ENCODE results near the gene TRIM41.
A peak's percentile ranks its signal among the peaks of the same experiment; 100 is the strongest.

Gene TRIM41

GRCh38 chr5:181231432-181231831 is 8.4 kb downstream of the TRIM41 start:
- DNase-seq (ENCODE audit: low read depth in 2 of 2) = no peak

DNA sequence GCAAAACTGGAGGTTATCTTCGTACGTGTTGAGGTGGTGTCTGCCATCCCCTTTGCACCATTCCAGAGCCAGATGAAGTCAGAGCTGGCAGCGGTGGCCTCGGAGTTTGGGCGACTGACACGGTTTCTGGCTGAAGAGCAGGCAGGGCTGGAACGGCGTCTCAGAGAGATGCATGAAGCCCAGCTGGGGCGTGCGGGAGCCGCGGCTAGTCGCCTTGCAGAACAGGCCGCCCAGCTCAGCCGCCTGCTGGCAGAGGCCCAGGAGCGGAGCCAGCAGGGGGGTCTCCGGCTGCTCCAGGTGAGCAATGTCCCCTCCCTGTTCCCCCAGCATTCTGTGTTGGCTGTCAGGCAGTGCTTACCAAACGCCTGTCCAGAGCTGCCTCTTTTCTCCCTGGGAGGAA is 9.5 kb downstream of the TRIM41 start:
- no peak for DNase-seq (ENCODE audit: low read depth in 2 of 2)

GRCh38 chr5:181233088-181233800 is 10.2 kb downstream of the TRIM41 start:
- no peak for DNase-seq (ENCODE audit: low read depth in 2 of 2)

DNA sequence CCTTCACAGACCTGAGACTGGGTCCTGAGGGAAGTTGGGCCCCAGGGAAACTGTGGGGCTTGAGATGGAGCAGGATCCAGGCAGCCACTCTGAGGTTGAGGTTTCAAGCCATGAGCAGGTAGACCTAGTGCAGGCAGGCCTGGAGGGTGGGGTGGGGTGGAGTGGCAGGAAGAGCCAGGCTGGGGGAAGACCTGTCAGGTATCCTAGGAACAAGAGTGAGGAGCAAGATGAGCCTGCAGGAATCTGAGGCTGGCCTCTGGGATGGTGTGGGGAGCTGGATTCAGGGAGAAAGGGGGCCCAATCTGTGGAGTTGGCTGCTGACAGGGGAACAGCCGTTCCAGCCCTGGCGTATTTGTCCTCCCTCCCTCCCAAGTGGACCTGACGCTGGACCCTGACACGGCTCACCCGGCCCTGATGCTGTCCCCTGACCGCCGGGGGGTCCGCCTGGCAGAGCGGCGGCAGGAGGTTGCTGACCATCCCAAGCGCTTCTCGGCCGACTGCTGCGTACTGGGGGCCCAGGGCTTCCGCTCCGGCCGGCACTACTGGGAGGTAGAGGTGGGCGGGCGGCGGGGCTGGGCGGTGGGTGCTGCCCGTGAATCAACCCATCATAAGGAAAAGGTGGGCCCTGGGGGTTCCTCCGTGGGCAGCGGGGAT is 10.8 kb downstream of the TRIM41 start:
- no peak for DNase-seq (ENCODE audit: low read depth in 2 of 2)

DNA sequence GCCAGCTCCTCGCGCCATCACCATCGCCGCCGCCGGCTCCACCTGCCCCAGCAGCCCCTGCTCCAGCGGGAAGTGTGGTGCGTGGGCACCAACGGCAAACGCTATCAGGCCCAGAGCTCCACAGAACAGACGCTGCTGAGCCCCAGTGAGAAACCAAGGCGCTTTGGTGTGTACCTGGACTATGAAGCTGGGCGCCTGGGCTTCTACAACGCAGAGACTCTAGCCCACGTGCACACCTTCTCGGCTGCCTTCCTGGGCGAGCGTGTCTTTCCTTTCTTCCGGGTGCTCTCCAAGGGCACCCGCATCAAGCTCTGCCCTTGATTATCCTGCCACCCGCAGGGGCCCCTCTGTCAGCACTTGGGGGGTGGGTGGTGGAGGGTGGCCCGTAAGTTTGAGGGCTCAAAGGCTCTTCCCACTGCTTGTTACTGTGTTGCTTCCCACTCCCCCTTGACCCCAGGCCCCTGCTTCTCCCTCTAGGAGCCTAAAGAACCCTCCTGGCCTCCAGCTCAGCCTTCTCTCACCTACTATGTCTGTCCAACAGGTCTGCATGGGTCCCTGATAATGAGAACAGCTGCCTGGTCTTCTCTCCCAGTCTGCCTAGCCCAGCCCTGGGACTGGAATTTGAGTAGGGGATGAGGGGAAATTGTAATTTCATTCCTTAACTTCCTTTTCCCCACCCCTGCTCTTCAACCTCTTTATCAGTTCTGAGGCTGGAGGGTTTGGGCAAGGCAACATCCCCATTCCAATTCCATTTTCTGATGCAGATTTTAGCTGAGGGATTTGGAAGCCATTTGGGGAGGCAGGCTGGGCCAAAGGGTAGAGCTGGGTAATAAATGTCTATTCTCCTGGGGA is 11.6 kb downstream of the TRIM41 start:
- DNase-seq (ENCODE audit: low read depth in 2 of 2) = no peak

DNA sequence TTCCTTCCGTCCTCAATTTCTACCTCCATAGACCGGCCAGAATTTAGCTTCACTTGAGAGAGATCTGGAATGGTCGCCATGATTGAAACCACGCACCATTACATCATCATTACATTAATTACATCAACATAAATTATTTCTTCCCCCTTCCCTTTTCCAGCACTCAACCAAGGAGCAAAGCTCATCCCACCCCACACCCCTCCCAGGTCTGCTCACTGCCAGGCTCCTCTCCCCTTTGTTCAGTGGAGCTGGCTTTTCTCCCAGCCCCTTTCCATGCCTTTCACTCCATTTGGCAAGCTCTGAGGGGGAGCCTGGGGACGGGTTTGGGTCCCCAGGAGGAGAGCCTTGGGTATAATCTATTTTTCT is 12.2 kb downstream of the TRIM41 start:
- DNase-seq (ENCODE audit: low read depth in 2 of 2) = no peak

DNA sequence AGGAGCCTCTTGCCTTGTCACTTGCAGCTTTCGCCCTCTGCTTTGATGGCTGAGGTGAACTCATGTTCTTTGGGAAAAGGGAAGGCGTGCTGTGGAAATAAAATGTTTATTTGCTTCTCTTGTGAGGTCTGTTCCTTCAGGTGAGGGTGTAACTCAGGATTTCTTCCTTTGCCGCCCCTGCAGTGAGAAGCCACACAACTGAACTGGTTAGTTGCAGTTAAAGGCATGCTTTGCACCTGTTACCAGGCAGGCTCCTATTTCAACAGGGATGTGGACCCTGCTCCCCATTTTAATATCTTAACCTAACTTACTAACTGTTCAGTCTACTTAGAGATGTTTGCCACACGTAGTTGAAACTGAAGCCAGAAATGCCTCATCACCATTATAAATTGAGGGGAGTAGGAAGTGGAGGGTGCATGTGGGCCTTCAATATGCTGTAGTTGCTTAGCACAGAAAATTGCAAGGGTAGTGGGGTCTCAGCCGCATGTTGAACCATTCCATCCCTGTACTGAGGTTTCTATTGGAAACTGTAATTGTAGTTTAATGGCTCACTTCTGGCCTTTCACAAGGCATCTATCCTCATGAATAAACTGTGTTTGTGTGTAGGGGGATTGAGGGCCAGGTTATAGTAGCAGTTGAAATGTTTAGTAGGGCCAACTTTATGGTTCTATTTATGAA is 12.7 kb downstream of the TRIM41 start:
- no peak for DNase-seq (ENCODE audit: low read depth in 2 of 2)

DNA sequence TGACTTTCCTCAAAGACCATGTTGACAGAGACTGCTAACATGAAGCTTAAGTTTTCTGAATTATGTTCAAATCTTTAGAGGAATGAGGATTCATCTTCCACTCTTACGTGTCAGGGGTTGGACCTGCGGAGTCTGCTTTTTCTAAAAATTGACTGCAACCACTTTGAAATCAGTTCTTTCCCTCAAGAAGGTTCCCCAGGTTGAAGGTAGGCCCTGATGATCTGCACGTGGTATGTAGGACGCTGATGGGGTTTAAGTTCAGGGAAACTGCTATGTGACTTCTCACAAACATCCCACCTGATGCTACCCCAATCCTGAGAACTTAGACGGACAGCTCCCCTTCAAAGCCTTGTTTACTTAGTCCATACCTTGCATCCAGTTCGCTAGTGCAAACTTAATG is 13.4 kb downstream of the TRIM41 start:
- DNase-seq (ENCODE audit: low read depth in 2 of 2) = no peak

- no peak for DNase-seq (ENCODE audit: low read depth in 2 of 2)
Measured at GRCh38 chr5:181236954-181237641, 14.0 kb downstream of the TRIM41 start.

- no peak for DNase-seq (ENCODE audit: low read depth in 2 of 2)
Measured at GRCh38 chr5:181237729-181238385, 14.8 kb downstream of the TRIM41 start.

DNA sequence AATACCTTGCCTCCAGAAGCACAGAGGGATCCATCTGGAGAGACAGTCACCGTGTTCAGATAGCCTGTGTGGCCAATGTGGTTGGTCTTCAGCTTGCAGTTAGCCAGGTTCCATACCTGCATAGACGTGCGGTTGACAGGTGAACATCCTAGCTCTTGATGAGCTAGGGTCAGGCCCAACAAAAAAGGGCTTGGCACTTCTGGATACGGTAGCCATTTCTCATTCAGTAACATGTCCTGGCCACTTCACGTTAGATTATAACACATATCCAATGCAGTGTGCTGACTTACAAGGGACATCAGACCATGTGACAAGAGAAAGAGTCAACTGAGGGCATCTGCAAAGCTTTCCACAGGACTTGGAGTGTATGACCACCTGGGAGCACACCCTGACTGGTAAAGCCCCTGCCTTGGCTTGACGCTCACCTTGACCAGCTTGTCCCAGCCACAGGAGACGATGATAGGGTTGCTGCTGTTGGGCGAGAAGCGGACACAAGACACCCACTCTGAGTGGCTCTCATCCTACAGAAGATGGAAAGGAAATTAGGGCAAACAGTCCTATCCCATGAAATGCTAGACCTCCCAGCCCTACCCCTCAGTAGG is 16.1 kb downstream of the TRIM41 start:
- no peak for DNase-seq (ENCODE audit: low read depth in 2 of 2)

GRCh38 chr5:181241393-181241975 is 18.4 kb downstream of the TRIM41 start:
- DNase-seq (ENCODE audit: low read depth in 2 of 2) = no peak

DNA sequence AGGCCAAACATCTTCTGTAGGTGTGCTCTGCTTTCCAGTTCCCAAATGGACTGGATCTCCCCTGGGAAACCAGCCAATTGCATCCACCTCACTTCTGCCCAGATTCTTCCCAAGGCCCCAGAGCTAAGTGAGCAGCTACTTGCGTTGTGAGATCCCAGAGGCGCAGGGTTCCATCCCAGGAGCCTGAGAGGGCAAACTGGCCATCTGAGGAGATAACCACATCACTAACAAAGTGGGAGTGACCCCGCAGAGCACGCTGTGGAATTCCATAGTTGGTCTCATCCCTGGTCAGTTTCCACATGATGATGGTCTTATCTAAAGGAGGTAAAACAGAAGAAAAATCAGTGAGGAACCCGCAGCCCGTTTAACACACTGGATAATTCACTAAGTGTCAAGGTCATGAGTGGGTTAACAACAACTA is 19.0 kb downstream of the TRIM41 start:
- DNase-seq (ENCODE audit: low read depth in 2 of 2) = no peak

GRCh38 chr5:181243018-181243563 is 20.0 kb downstream of the TRIM41 start:
- no peak for DNase-seq (ENCODE audit: low read depth in 2 of 2)

GRCh38 chr5:181243564-181244343 is 20.7 kb downstream of the TRIM41 start, which contains the start of gene RACK1:
Gene RACK1, minus strand, starts transcription at chr5:181243906. Its CDS starts 106 bp downstream, at chr5:181243800.
- DNase-seq (ENCODE audit: low read depth in 2 of 2) = peak; percentile 80

DNA sequence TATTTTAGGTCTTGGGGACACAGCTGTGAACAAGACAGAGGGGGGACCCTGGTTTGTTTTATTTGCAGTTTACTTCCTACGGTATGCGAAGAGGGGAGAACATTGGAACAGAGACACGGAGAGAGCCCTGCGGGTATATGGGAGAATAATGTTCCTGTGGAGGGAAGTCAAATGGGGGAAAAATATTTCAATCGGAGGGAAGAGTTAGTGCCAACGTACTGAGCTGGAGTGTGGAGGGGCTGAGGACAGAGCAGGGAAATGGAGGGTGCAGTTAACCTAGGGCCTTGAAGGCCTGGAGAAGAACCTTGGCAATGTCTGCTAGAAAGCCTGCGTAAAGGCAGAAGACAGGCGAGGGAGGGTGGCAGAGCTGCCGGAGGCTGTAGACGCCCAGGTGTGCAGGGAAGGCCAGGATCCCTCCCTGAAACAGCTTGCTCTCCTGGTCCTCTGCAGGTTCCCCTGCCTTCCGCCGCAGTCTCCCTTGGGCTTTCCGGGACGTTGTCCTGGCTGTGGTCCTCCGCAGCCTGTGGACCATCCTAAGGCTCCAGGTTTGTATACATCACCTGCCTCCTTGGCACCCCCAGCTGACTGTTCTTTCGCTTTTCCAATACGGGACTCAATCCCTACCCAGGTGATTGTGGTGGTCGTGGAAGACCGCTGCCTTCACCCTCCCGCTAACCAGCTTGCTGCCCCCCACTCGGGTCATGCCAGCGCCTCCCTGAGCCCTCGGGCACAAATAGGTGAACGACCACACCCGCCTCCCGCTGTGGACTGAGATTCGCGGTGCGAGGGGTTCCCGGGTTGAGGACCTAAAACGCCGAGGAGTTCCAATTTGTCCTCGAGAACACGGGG is 22.6 kb downstream of the TRIM41 start:
- no peak for DNase-seq (ENCODE audit: low read depth in 2 of 2)

DNA sequence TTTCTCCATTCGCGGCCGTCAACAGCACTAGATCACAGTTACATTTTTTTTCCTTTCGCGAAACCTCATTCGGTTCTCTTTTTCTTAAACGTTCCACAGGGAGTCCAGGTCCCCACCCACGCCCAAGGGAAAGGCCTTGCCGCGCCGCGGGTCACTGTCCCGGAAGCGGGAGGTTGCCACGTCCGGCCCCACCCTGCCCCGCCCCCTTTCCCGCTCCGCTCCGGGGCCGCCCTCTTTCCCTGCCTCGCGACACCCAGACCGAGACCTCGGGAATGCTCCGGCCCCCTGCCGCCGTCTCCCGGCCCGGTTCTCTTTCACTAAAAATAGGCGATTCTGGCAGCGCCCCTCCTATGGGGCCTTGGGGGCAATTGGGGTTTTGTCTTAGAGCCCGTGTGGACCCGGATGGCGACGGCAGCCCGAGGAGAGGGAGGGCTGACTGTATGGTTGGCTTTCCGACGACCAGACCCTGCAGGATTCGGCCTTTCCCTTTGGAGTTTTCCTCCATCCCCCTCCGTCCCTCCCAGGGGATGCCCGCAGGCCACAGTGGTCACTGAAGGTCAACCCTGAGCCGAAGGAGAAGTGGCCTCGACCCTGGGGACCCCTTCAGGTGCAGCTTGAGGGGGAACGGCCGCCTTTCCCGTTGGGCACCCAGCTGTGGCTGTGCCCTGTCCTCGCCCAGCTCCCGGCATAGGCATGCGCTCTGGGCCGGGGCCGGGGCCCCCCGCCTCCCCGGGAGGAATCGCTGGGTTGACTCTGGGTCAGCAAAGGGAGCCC is 23.4 kb downstream of the TRIM41 start:
- DNase-seq (ENCODE audit: low read depth in 2 of 2) = peak; percentile 52 to 62
